Endothelial cell (in vitro differentiated cells): Measurements from ENCODE around the gene BIRC7. TPM values are rescaled to one million over a fixed set of nuclear protein-coding genes. Genes with fewer than 3 reads are reported as not detected.

ENCODE experiments used
- DNase-seq: peaks from one replicate; pipeline ENCODE4 v3.0.0; 2021; ENCODE audit warnings: low spot score
- H3K27ac Mint-ChIP-seq: one replicate; pipeline ENCODE4 v1.8.0; 2021; ENCODE audit warnings: mixed read lengths, inconsistent platforms; ENCODE audit not compliant: unreplicated experiment
- H3K27me3 Mint-ChIP-seq: one replicate; pipeline ENCODE4 v1.8.0; 2021; ENCODE audit warnings: mild to moderate bottlenecking, moderate library complexity, mixed read lengths, inconsistent platforms; ENCODE audit not compliant: unreplicated experiment
- H3K36me3 Mint-ChIP-seq: one replicate; pipeline ENCODE4 v1.8.0; 2021; ENCODE audit warnings: mild to moderate bottlenecking, low read depth, mixed read lengths, inconsistent platforms; ENCODE audit not compliant: unreplicated experiment
- H3K4me1 Mint-ChIP-seq: one replicate; pipeline ENCODE4 v1.8.0; 2021; ENCODE audit warnings: mild to moderate bottlenecking, mixed read lengths, inconsistent platforms; ENCODE audit not compliant: unreplicated experiment
- H3K4me3 Mint-ChIP-seq: one replicate; pipeline ENCODE4 v1.8.0; 2021; ENCODE audit warnings: mild to moderate bottlenecking, mixed read lengths, inconsistent platforms; ENCODE audit not compliant: unreplicated experiment
- H3K9me3 Mint-ChIP-seq: one replicate; pipeline ENCODE4 v1.8.0; 2021; ENCODE audit warnings: mixed read lengths, inconsistent platforms; ENCODE audit not compliant: unreplicated experiment
- CTCF ChIP-seq: fragments of 200-600 bp; sonication (generic); IDR thresholded peaks from one replicate; pipeline ENCODE4 v1.5.0; 2021; ENCODE audit warnings: antibody characterized with exemption; ENCODE audit not compliant: unreplicated experiment
- total RNA-seq: library from RNA; stranded (reverse); fragmentation: NEBNext Ultra II Directional; extraction: Animal tissue kit (Norgen Biotek cat#: 25700); gene quantifications from one replicate; pipeline ENCODE4 v1.2.1, GENCODE V29; 2021; ENCODE audit not compliant: unreplicated experiment

BIRC7 gene
- total RNA-seq, 1 donor from 2014 or later: not detected

- no peak for TF ChIP-seq CTCF
- Mint-ChIP-seq H3K4me3 (no peak overlapping the region), H3K27me3 (no peaks in the 10 kb centered on the region), H3K36me3 (no peaks in the 10 kb centered on the region), H3K27ac (no peak overlapping the region), H3K9me3 (no peaks in the 10 kb centered on the region), H3K4me1 (no peaks in the 10 kb centered on the region)
- no peak for DNase-seq
Observed at GRCh38 chr20:63236116-63236837, 572 bp downstream of the BIRC7 start.

GRCh38 chr20:63238031-63238430 is 2.3 kb downstream of the BIRC7 start:
- H3K27me3 Mint-ChIP-seq: peaks cover 3% of the 10 kb centered on the region
- no peaks in the 10 kb centered on the region for H3K36me3 Mint-ChIP-seq
- H3K4me1 Mint-ChIP-seq: no peaks in the 10 kb centered on the region
- no peak overlapping the region for H3K27ac Mint-ChIP-seq
- H3K9me3 Mint-ChIP-seq: no peaks in the 10 kb centered on the region
- no peak for DNase-seq
- TF ChIP-seq CTCF: no peak
- H3K4me3 Mint-ChIP-seq: no peak overlapping the region

- no peak overlapping the region for H3K27ac Mint-ChIP-seq
- peaks cover 3% of the 10 kb centered on the region for H3K27me3 Mint-ChIP-seq
- TF ChIP-seq CTCF: no peak
- no peak overlapping the region for H3K4me3 Mint-ChIP-seq
- no peaks in the 10 kb centered on the region for H3K36me3 Mint-ChIP-seq
- DNase-seq: no peak
- no peaks in the 10 kb centered on the region for H3K4me1 Mint-ChIP-seq
- no peaks in the 10 kb centered on the region for H3K9me3 Mint-ChIP-seq
Observed at GRCh38 chr20:63238514-63239125, 2.9 kb downstream of the BIRC7 start.

DNA sequence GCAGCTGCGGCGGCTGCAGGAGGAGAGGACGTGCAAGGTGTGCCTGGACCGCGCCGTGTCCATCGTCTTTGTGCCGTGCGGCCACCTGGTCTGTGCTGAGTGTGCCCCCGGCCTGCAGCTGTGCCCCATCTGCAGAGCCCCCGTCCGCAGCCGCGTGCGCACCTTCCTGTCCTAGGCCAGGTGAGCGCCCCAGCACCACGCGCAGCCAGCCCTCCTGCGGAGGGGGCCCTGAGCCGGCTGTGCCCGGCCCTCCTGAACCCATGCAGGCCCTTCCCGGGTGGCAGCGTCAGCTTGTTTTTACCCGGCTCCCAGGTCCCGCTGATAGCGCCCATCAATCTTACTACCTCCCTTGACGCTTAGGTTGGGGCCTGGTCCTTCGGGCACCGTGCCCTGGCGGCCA is 3.7 kb downstream of the BIRC7 start:
- Mint-ChIP-seq H3K9me3 (no peaks in the 10 kb centered on the region), H3K27me3 (peaks cover 3% of the 10 kb centered on the region), H3K27ac (no peak overlapping the region), H3K36me3 (no peaks in the 10 kb centered on the region), H3K4me1 (no peaks in the 10 kb centered on the region), H3K4me3 (no peak overlapping the region)
- no peak for DNase-seq
- TF ChIP-seq CTCF: no peak

GRCh38 chr20:63240004-63240403 is 4.3 kb downstream of the BIRC7 start:
- no peak for TF ChIP-seq CTCF
- H3K27ac Mint-ChIP-seq: no peak overlapping the region
- H3K4me3 Mint-ChIP-seq: no peak overlapping the region

More at GRCh38 chr20:63240004-63240403, 4.3 kb downstream of the BIRC7 start:
- no peak for DNase-seq
- no peaks in the 10 kb centered on the region for H3K4me1 Mint-ChIP-seq
- H3K9me3 Mint-ChIP-seq: no peaks in the 10 kb centered on the region
- H3K36me3 Mint-ChIP-seq: no peaks in the 10 kb centered on the region
- H3K27me3 Mint-ChIP-seq: peaks cover 3% of the 10 kb centered on the region
